Stimulated activated CD4-positive, alpha-beta T cell treated with anti-CD3 and anti-CD28 coated beads, Interleukin-4, amount 100 ng/mL, for 48 hours (primary cell): ENCODE results near the gene DDN.
A peak's percentile ranks its signal among the peaks of the same experiment; 100 is the strongest.

Source experiments
- DNase-seq, 2 donors: peaks; one replicate each; pipeline ENCODE4 v3.0.0-alpha.2; 2020; ENCODE audit warnings: low read depth in 2 of 2

DDN gene

DNA sequence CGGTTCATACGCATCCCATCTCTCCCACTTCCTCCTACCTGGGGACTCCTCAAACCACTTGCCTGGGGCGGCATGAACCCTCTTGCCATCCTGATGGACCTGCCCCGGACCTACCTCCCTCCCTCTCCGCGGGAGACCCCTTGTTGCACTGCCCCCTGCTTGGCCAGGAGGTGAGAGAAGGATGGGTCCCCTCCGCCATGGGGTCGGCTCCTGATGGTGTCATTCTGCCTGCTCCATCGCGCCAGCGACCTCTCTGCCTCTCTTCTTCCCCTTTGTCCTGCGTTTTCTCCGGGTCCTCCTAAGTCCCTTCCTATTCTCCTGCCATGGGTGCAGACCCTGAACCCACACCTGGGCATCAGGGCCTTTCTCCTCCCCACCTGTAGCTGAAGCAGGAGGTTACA is 17.4 kb downstream of the DDN start:
- no peak for DNase-seq

DNA sequence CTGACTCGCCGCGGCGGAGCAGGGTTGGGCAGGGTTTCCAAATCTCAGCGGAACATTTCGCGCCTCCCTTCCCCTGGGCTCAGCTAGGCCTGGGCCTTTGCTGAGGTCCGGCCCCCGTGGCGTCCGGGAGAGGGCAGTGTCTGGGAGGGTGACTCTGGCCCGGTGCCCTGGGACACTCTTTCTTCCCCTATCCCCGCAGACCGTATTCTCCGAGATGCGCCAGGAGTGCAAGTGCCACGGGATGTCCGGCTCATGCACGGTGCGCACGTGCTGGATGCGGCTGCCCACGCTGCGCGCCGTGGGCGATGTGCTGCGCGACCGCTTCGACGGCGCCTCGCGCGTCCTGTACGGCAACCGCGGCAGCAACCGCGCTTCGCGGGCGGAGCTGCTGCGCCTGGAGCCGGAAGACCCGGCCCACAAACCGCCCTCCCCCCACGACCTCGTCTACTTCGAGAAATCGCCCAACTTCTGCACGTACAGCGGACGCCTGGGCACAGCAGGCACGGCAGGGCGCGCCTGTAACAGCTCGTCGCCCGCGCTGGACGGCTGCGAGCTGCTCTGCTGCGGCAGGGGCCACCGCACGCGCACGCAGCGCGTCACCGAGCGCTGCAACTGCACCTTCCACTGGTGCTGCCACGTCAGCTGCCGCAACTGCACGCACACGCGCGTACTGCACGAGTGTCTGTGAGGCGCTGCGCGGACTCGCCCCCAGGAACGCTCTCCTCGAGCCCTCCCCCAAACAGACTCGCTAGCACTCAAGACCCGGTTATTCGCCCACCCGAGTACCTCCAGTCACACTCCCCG is 18.0 kb downstream of the DDN start:
- DNase-seq = peak in 1 of 2 donors; percentile 5

DNA sequence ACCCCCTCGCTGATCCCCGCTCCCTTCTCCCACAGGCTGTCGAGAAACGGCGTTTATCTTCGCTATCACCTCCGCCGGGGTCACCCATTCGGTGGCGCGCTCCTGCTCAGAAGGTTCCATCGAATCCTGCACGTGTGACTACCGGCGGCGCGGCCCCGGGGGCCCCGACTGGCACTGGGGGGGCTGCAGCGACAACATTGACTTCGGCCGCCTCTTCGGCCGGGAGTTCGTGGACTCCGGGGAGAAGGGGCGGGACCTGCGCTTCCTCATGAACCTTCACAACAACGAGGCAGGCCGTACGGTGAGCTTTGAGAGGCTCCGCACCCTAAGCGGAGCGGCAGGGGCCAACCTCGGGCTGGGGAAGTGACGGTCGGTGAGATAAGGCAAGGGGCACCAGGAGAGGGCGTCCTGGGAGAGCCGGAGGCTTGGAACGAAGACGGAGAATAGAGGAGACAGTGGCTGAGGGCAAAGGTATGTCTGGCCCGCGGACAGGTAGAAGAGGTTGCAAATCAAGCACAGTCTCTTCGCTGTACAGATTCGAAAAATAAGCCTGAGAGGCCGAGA is 18.7 kb downstream of the DDN start:
- peak in 1 of 2 donors; percentile 27 for DNase-seq

DNA sequence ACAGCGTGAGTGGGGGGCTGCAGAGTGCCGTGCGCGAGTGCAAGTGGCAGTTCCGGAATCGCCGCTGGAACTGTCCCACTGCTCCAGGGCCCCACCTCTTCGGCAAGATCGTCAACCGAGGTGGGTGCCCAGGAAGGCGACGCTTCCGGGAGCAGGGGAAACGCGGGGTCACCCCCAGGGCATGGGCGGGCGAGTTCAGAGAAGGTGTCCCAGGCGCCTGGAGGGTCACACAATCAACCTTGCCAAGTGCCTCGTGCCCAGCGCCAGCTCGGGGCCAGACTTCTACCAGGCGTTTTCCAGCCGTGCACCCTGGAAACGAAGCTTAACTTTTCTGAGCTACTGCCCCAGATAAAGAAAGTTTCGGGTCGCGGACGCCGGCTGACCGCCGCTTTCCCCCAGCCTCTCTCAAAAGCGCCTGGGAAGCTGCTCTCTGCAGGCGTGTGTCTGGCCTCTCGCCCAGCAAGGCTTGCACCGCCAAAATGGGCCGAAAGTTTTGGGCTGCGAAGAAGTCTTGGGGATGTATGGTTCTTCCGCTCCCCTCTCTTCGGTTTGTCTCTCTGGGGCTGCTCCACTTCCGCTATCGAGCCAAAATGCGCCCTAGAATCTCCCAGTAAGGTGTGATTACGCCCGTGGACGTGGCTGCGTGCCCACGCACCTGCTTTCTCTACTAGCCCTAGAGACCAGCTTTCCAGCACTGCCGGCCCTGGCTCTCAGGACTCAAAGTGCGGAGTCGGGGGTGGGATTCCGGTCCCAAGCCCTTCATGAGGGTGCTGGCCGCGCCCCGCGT is 19.4 kb downstream of the DDN start:
- peak in 1 of 2 donors; percentile 8 for DNase-seq

- peak in 1 of 2 donors; percentile 8 for DNase-seq
These were observed 20.2 kb downstream of the DDN start for GRCh38 chr12:48978741-48979601.

GRCh38 chr12:48978291-48978740 is 20.9 kb downstream of the DDN start, which contains the start of gene WNT1:
TSS of gene WNT1 (plus strand) at chr12:48978322. CDS start at chr12:48978651, 329 bp downstream.
- no peak for DNase-seq

DNA sequence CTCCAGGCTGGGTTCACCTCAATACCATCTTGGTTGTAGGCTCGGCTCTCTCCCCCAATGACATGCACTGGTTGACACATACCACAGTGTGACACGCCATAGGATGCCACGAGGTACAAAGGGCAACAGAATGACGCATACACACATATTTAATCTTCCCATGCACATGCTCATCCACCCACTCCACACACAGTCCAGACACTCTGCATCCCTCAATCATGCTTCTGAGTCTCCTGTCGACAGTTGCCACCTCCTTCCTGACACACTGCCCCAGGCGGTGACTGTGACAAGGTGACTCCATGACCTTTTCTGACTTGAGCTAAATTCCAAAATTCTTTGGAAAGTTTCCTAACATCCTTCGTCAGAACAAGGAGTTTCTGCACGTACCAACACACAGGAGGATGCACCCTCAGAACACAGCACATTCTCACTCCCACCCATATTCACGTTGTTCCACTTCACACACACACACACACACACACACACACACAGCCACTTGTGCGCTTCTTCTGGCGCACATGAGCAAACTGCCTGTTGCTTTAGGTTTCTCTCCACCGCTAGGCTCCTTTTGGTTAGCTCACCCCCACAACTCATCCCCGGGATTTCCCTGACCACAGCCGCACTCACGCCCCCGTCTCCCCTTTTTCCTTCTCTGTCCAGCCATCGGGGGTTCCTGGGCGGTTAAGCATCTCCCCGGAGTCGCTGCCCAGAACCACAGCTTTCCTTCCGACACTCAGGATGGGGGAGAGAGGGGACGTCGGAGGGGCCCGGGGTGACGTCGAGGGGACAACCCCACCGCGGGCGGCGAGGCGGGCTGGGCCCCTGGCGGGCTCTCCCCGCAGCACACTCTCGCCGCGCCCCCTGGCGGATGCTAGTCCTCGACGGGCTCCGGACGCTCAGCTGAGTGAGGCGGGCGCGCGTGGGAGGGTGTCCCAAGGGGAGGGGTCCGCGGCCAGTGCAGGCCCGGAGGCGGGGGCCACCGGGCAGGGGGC is 21.6 kb downstream of the DDN start:
- peak; percentile 83 to 85 for DNase-seq

DNA sequence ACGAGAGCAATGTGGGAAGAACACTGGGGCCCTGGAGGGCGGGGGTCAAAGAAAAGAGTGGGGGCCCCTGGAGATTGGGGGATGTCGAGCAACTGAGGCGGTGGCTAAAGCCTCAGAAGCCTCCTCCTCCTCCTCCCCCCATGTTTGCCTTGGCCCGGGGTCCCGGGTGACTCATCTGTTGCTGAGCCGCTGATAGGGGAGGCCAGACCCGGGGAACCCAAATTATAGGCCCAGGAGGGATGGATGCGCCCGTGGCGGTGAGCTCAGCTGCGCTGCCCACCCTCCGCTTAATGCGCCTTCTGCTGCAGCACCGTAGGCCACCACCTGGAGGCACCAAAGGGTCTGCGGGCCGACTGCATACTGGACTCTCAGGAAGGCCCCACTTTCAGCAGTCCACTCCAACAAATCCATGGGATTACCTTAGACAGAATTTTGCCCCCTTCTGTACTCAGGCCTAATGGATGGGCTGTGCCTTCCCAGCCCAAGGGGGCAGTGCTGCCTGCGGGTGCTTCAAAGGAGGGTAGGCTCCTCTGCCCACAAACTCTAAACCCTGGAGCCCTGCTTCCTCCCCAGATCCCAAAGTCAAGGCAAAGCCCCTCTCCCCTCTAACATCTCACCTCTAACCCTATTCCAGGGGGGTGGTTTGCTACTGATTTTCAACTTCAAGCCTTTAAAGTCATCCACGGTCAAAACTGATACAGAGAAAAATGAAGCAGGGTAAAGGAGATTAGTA is 25.1 kb downstream of the DDN start:
- peak in 1 of 2 donors; percentile 28 for DNase-seq

- DNase-seq = no peak
These were observed 25.6 kb downstream of the DDN start for GRCh38 chr12:48973531-48973930.

DNA sequence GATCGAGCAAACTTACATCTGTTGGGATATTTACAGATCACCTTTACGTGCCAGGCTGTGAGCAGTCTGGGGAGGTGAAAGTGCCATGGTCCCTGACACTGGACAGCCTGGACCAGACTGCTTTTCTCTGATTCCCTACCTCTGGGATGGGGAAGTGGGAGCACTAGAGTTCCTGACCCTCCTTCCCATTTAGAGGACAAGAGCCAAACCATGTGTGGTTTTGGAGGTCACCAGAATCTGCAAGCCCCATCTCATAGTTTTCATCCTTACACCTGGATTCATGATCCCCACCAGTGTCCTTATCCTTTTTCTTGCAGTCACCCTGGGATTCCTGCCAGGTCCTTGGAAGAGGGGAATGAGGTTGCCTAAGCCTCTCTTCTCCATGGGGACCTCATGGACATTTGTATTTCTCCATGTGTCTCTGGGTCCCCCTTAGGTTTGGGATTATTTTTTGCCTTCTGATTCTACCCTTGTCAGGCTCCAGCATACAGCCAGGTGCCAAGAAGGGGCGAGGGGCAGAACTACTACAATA is 26.2 kb downstream of the DDN start:
- DNase-seq = no peak

DNA sequence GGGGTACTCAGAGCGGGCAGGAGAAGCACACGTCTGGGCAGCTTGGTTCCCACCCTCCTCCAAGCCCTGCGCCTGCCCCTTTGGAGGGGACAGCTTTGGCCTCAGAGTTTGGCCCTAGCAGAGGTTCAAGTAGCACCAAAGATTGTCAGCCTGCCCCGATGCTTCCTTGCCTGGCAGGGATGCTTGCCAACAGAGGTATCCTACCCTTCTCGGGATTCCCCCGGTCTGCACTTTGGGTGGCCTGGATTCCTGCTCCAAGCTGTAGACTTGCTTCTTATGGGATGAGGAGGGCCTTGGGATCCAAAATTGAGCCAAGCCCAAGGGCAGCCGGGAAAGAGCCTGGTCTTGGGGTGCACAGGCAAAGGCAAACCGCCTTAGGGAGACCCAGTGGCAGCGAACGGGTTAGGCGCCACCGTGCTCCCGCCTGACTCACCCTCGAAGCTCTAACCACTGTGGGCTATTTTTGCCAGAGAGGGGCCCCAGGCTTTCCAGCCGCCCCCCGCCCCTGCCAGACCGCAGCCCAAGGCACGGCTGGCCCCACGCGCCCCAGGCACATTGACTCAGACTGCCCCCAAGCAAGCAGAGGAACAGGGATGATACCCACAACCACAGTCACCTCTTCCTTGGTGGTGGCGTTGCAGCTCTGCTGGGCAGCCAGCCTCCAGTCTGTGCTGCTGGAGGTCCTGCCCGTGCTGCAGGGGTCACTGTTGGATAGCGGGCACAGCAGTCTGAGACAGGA is 26.8 kb downstream of the DDN start:
- DNase-seq = peak in 1 of 2 donors; percentile 44

- DNase-seq = no peak
These were observed 28.4 kb downstream of the DDN start for GRCh38 chr12:48970702-48971334.

DNA sequence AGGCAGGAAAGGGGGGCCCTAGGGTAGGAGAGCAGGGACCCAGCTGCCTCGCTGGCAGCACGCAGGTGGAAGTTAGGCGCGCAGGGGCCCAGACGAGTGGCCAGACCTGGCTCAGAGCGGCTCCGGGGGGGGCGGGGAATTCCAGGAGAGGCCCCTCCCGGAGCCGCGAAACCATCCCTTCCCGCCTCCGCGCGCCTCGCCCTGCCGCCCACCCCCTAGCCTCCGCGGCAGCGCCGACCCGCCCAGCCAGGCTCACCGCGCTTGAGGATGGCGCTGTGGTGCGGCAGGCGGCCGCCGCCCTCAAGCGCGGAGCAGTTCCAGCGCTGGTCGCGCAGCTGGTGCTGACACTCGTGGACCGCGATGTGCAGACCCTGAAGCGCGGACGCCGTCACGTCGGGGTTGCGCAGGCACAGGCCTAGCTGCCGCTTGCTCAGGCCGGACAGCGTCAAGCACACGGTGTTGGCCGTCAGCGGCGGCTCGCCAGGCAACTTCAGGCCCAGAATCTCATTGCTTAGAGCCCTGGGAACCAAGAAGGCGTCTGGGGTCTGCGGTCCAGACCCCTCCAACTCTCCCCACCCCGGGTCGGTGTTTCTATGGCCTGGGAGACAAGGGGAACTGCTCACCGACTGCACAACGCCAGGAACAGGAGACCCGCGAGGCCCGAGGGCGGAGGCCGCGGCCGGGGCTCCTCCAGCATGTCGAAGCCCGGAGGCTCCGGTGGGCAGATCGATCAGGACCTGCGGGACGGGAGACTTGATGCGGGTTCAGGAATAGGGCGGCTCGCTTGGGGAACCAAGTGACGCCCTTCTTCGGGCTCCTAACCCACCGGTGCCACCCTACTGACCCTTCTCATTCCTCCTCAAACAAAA is 29.1 kb downstream of the DDN start:
- peak in 1 of 2 donors; percentile 17 for DNase-seq

DNA sequence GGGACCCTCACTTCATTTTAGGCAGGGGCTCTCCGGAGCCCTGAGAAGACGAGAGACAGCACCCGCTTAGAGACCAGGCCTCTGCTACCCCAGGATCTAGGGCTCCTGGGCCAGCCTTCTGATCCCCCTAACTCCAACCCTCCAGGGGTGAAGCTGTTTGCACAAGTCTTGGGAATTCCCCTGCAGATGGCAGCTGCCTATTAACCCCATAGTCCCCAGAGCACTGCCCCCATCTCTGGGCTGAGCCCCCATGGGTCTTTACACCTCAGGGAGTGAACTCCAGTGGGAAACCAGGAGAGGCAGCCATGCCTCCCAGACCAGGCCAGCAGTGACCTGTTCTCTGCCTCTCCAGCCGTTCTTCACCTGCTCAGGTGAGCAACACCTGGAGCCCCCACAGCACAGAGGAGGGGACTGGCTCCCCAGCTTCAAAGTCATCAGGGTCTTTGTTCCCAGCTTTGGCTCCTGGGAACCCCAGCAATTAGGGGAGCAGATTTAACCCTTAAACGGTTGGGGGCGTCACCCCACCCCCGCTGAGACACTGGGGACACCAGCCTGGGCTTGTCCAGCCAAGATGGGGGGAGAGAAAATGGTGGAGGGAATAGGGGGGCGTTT is 29.9 kb downstream of the DDN start:
- DNase-seq = no peak

DNA sequence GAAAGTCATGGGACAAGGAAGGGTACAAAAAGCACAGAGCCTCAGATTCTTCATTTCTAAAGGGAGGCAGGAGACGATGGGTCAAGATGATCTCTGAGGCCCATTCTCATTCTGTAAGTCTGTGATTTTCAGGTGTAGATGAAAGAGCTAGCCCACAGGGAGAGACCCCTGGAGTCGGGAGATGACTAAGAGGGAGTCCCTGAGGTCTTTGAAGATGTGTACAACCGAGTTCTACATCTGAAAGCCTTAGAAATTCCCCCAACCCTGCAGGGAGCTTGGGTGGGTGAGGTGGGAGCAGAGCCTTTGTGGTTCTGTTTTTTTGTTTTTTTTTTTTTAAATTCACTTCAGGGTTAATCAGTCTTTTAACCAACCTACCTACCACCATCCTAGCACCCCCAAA is 30.7 kb downstream of the DDN start:
- no peak for DNase-seq

DNA sequence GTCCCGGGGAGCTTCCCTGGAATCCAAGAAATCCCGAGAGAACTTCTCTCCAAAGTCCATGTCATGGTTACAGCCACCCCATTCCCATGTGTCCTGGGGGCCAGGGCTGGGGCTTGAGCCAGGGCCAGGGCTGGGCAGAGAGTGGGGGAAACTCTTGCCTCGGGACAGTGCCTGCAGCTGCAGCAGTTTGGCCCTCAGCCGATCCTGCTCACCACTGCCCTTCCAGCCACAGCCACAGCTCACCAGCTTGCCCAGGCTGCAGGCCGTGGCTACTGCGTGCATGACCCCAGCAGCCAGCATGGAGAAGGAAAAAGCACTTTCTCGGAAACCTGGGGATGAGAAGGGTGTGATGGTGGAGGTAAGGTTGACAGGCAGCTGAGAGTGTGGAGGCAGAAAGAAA is 31.2 kb downstream of the DDN start:
- no peak for DNase-seq
